ENCODE measurements around the gene DCLK2. TPM values are rescaled to one million over a fixed set of nuclear protein-coding genes. Genes with fewer than 3 reads are reported as not detected.

The DCLK2 gene
- total and polyA plus RNA-seq, 2 of the 8 experiments (the other 6 are each of a cell fraction or from before 2014, with no cell fraction given), result 0.32 to 0.37 TPM

- CTCF ChIA-PET (ENCODE audit: partially characterized antibody), result interaction anchor here (0.5 kb wide), 1 partner anchor 1031 kb away, joined by 3 read pairs; no protein-coding TSS in a partner anchor
- no peak overlapping the region for H3K4ac ChIP-seq (replicated peaks; ENCODE audit: insufficient read length, low read depth, low read length)
- no peak overlapping the region for H3K23ac ChIP-seq (ENCODE audit: insufficient read length)
- TF ChIP-seq KDM5A (IDR thresholded peaks at IDR 0.05; ENCODE audit: low read length), result no peak
- no peak for TF ChIP-seq NRF1 (IDR thresholded peaks at IDR 0.05; ENCODE audit: low read depth, low read length)
- no peak for TF ChIP-seq POLR2AphosphoS5 (IDR thresholded peaks at IDR 0.05; ENCODE audit: low read depth, low read length)
- no peak for TF ChIP-seq SP2 (IDR thresholded peaks at IDR 0.05; ENCODE audit: low read length)
- no peak for TF ChIP-seq POU5F1 (IDR thresholded peaks at IDR 0.05; ENCODE audit: low read depth, low read length)
- no peak for TF ChIP-seq TAF1 (IDR thresholded peaks at IDR 0.05; ENCODE audit: low read depth, low read length)
- no peak for TF ChIP-seq RFX5 (IDR thresholded peaks at IDR 0.05; ENCODE audit: borderline replicate concordance, low read depth, low read length)
- TF ChIP-seq PHF8 (conservative IDR thresholded peaks at IDR 0.05; ENCODE audit: low read depth, low read length), result no peak
- TF ChIP-seq JUND (IDR thresholded peaks at IDR 0.05; ENCODE audit: low read length), result no peak
- TF ChIP-seq, protein P1, sequence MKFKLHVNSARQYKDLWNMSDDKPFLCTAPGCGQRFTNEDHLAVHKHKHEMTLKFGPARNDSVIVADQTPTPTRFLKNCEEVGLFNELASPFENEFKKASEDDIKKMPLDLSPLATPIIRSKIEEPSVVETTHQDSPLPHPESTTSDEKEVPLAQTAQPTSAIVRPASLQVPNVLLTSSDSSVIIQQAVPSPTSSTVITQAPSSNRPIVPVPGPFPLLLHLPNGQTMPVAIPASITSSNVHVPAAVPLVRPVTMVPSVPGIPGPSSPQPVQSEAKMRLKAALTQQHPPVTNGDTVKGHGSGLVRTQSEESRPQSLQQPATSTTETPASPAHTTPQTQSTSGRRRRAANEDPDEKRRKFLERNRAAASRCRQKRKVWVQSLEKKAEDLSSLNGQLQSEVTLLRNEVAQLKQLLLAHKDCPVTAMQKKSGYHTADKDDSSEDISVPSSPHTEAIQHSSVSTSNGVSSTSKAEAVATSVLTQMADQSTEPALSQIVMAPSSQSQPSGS (IDR thresholded peaks at IDR 0.05; ENCODE audit: low read length), result no peak
Observed at GRCh38 chr4:150067859-150068258, 10.4 kb upstream of the DCLK2 start.

More at GRCh38 chr4:150067859-150068258, 10.4 kb upstream of the DCLK2 start:
- no peak overlapping the region for H2AFZ ChIP-seq (ENCODE audit: low read length)
- no peak overlapping the region for H3K18ac ChIP-seq (ENCODE audit: extremely low read depth, low read length)
- H3K27ac ChIP-seq (ENCODE audit: low read depth, low read length), result no peak overlapping the region
- H2BK15ac ChIP-seq (ENCODE audit: low read length), result no peak overlapping the region
- no peaks in the 10 kb centered on the region for H3K36me3 ChIP-seq (ENCODE audit: control insufficient read depth in 2 of 4, insufficient read depth in 4 of 4, low read length in 3 of 4)
- no peak overlapping the region for H2BK5ac ChIP-seq (ENCODE audit: low read depth, low read length)
- 76% methylated on average over 3 of the region's 3 CpGs; no CpG with 5 or more reads in 1 of the 2 experiments for WGBS, 2 experiments (ENCODE audit: extremely low coverage in 1 of 2, insufficient coverage in 1 of 2, insufficient read length in 1 of 2, insufficient replicate concordance in 2 of 2, low coverage in 1 of 2, low lambda C conversion rate in 2 of 2, missing lambda C conversion rate in 1 of 2)
- DNase-seq (ENCODE audit: low read depth in 1 of 2, low spot score in 2 of 2) (no peak), FAIRE-seq (no peak)
- H3K4me1 ChIP-seq (replicated peaks in 1 of 4; ENCODE audit: control insufficient read depth in 3 of 4, insufficient read depth in 4 of 4, low read length in 3 of 4), result no peaks in the 10 kb centered on the region
- H4K5ac ChIP-seq (ENCODE audit: insufficient read length, low read depth, low read length), result no peak overlapping the region
- H3K56ac ChIP-seq (replicated peaks; ENCODE audit: insufficient read length, low read depth, low read length), result no peak overlapping the region
- H3K4me2 ChIP-seq (ENCODE audit: insufficient read depth in 1 of 2, low read depth in 2 of 2, low read length in 2 of 2), result no peak overlapping the region
- no peak overlapping the region for H2BK120ac ChIP-seq (replicated peaks; ENCODE audit: low read depth, low read length)
- H4K91ac ChIP-seq (replicated peaks; ENCODE audit: insufficient read length, low read length), result no peak overlapping the region
- H4K20me1 ChIP-seq (replicated peaks in 1 of 2; ENCODE audit: control insufficient read depth in 1 of 2, insufficient read depth in 2 of 2, low read length in 2 of 2), result no peaks in the 10 kb centered on the region
- POLR2A ChIA-PET (ENCODE audit: partially characterized antibody), result no interaction called here
- no peak overlapping the region for H2BK20ac ChIP-seq (ENCODE audit: low read length)
- H3K23me2 ChIP-seq (ENCODE audit: low read depth, low read length), result no peaks in the 10 kb centered on the region
- no peak overlapping the region for H3K9ac ChIP-seq (replicated peaks in 1 of 4; ENCODE audit: extremely low read depth in 1 of 4, low read depth in 3 of 4, low read length in 3 of 4)
- H3K79me2 ChIP-seq (ENCODE audit: control insufficient read depth in 1 of 2, insufficient read depth in 2 of 2, low read length in 2 of 2), result no peaks in the 10 kb centered on the region
- no peak overlapping the region for H3K4me3 ChIP-seq (ENCODE audit: extremely low read depth in 1 of 4, insufficient read depth in 2 of 4, low read depth in 3 of 4, low read length in 4 of 4)
- no peaks in the 10 kb centered on the region for H3K9me3 ChIP-seq (ENCODE audit: insufficient read depth in 2 of 2, low read depth in 1 of 2, low read length in 1 of 2)
- no peak overlapping the region for H2AK5ac ChIP-seq (ENCODE audit: low read depth, low read length)
- no peak overlapping the region for H4K8ac ChIP-seq (ENCODE audit: extremely low read depth, insufficient read depth, low read length)
- H3K79me1 ChIP-seq (ENCODE audit: low read depth, low read length), result no peaks in the 10 kb centered on the region
- no peaks in the 10 kb centered on the region for H3K27me3 ChIP-seq (replicated peaks in 1 of 4; ENCODE audit: control insufficient read depth in 3 of 4, extremely low read depth in 1 of 4, insufficient read depth in 3 of 4, low read length in 3 of 4)
- H2BK12ac ChIP-seq (ENCODE audit: low read depth, low read length), result no peak overlapping the region
- H3K14ac ChIP-seq (ENCODE audit: insufficient read length), result no peak overlapping the region
